GM18873 (cell line): Measurements from ENCODE around the gene HDAC5.
"Not testable (repeated sequence)": the region's sequence is repeated elsewhere in the genome, so short reads cannot be mapped to it uniquely, and the experiment has no call there.

Source experiments
- ATAC-seq: cut with Tn5 transposase; IDR thresholded peaks from one replicate; pipeline ENCODE4 v1.9.1; 2021; ENCODE audit warnings: mild to moderate bottlenecking, moderate library complexity, moderate number of reproducible peaks; ENCODE audit not compliant: unreplicated experiment, low FRiP score

Gene HDAC5

DNA sequence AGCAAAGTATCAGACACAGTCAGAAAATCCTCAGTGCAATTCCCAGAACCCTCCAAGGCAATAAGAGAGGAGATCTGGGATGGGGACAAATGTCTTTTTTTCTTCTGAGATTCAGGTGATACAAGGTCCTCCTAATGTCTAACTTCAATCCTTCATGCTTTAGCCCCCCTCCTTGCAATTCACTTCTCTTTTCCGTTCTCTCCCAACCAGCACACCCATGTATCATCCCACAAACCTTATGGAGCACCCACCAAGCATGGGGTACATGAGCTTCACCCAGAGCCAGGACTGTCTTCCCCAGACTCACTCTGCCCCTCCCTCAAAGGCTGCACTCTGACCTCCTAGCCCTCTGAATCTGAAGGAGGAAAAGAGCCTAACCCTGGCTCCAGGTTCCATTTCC is 10.1 kb downstream of the HDAC5 start:
- no peak for ATAC-seq

- ATAC-seq: no peak
These were observed 10.9 kb downstream of the HDAC5 start for GRCh38 chr17:44112284-44113280.

DNA sequence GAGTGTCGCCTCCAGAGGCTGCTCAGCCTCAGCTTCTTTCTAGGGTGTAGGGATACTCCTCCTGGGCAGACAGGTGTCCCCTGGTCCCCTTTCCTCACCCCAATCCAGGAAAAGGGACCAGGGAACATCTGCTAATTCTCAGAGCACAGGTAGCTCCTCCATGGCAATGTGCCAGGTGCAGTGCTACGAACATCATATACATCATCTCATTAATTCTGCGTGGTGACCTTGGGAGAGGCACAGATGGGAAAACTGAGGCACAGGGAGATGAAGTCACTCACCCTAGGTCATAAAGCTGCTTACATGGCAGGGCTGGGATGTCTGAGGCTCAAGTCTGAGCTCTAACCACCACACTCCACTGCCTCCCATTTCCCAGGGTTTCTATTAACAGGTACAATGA is 11.7 kb downstream of the HDAC5 start:
- no peak for ATAC-seq

DNA sequence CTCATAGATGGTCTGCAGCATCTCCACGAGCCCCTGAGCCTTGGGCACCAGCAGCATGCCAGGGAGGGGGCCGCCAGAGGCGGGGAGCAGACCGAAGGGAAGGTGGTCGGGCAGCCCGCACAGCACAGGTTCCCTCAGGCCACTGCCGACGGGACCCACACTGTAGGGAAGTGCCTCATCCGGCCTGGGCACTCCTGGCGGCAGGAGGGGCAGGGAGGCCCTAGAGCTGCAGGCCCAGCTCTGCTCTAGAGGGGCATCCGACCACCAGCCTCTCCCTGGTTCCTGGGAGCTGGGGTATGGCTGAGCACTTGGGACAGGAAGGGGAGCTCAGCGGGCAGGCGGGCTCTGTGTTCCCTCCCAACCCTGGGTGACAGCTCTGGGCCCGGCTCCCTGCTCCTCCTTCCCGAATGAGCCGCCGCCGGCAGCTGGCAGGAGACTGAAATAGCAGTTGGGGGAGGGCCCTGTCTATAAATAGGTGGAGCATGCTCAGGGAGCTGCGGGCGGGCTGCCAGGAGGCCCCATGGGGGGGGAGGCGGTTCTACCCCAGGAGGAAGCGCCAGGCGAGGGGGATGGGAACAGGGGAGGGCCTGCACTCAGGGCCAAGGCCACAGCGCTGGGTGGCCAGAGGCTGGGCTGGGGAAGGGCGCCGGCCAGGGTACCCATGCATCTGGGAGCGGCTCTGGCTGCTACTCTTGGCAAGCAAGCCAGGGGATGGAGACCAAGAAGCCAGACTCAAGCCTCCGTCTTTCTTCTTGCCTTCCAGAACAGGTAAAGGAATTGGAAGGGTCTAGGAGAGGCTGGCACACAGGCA is 12.4 kb downstream of the HDAC5 start:
- ATAC-seq: no peak

DNA sequence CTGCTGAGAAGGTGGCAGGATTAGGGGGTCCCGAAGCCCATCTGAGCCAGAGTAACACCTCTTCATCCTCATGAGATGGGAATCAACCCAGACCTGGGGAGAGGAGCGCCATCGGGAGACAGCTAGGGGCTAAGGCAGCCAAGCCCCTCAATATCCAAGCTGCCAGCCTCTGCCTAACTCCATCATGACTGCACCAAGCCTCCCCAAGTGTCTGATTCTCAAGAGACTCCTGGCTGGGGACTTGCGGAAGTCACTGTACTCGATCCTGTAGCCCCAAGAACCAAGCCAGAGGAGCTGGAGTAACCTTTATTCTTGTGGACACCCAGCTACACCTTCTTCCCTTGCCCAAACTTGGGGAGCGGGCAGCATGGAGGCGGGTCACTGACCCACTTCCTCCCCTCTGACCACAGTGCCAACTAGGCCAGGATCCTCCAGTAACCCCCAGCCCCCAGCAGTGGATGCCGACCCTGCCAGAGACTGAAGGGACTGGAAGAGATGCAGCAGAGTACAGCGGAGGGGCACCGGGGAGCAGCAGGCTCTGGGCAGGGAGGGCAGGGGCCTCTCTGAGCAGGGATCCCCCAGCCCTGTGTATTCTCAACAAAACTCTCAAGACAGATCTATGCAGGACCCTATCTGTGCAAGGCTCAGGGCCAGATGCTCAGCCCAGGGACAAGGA is 13.3 kb downstream of the HDAC5 start:
- ATAC-seq: no peak

GRCh38 chr17:44109312-44109630 is 14.2 kb downstream of the HDAC5 start:
- no peak for ATAC-seq

DNA sequence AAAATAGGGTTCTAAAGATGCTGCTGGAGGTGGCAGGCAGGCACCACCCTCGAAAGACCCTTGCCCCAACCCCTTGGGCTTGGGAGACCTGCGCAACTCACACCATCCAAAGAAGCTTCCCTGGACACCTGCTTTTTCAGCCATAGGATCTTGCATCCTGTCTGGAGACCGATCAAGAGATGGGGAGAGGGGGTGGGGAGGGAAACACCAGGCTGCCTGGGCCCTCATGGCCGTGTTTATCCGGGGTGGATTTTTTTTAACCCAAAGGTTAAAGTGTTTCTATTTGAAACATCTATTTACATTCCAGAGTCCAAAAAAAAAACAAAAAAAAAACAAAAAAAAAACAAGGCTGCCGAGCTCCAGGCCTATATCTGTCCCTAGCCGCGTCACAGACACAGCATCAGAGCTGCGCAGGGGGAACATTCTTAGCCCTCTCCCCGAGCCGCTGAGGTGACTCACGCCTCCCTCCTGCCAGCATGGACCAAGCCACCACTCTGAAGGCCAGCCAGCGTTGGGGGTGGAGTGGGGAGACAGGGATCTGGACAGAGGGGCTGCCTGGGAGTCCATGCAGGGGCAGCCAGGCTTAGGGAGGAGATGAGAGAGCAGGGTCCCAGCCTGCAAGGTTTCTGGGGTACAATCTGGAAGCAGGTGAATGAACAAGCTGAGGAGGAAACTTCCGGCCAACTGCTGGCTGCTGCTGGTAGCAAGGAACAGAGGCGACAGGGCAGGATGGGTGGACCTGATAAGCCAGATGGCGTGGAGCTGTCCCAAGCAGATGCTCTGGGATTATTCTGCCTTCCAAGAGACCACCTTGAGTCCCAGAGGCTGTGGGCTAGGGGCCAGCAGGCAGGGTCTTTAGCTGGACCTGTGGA is 14.8 kb downstream of the HDAC5 start:
- ATAC-seq: no peak

GRCh38 chr17:44106801-44107200 is 16.6 kb downstream of the HDAC5 start:
- ATAC-seq: no peak

DNA sequence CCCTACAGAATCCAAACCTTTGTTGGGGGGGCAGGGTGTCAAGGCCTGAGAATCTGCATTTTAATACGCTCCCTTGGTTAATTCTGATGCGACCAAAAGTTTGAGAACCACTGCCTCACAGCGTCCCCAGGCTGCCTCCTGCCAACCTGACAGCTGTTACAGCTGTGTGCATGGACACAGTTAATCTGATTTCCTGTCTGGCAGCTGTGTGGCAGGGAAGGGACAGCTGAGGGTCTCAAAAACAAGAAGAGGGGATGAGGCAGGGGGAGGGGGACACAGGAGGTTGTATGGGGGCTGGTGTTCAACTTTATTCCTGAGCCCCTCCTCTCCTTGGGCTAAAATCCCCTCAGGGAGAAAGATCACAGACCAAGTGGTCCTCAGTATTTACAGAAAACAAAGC is 17.5 kb downstream of the HDAC5 start:
- ATAC-seq: no peak

GRCh38 chr17:44105483-44105882 is 18.0 kb downstream of the HDAC5 start:
- no peak for ATAC-seq

GRCh38 chr17:44102849-44103622 is 20.4 kb downstream of the HDAC5 start:
- no peak for ATAC-seq

GRCh38 chr17:44101858-44102257 is 21.6 kb downstream of the HDAC5 start:
- ATAC-seq: not testable (repeated sequence)

DNA sequence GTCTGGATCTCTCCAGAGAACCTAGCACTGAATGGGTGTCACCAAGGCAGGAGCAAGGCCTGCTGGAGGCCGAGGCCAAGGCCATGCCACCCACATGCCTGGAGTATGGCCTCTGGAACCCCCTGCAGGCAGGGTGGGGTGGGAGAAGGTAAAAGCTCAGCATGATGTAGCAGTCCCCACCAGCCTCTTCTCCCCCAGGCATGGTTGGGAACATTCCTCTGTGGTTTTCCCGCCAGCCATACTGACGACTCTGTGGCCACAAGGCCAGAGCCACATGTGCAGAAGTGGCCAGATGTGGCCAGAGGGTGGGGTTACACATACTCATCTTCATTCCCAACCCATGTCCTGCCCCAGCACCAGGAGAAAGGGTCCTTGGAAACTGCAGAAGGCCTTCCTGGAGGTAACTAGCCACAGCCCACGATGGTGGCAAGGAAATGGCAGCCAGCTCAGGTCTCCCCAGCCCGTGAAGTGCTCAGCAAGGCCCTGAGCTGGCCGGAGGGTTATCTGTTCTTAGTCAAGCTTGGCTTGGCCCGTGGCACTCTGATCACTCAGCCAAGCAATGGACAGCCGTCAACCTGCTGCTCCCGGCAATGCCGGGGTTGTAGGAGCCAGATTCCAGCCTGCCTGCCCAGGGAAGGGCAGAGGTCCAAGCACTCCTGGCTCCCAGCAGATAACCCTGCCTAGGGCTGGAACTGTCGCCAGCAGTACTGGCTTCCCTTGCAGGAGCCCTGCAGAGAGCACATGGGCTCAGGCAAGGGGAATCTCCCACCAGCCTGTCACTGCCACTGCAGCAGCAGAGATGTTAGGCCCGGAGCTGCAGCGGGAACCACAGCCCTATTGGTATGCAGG is 26.1 kb downstream of the HDAC5 start:
- ATAC-seq: no peak

DNA sequence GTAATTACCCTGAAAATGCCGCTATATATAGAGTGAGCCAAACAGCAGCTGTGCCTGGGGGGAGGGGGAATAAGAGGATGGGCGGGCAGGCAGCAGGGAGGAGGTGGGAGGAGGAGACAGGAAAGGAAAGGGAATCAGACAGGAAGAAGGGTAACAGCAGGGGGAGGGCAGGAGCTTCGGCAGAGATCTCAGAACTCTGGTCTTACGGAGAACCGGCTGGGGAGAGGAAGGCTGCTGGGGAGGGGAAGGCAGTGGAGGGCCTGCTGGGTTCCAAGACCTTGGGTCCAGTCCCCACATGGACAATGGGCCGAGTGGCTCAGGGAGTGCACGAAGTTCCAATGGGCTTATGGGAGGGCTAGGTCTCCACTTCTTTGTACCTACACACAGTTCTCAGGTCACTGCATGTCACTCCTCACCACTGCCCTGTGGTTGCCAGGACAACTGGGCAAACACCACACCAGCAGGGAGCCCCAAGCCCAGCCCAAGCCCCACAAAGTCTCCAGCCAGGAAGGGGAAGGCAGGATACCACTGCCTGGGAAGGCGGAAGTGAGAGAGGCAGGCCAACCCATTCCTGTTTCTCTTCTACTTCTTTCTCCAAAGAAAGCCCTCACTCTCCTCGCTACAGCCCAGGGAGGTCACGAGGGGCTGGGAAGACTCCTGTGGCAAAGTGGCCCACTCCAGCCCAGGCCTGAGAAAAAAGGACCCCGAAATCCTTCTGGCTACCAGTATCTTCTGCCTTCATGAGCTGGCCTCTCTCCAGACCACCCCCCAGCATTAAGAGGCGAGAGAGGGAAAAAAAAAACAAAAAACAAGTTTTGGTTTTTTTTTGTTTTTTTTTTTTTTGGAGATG is 27.6 kb downstream of the HDAC5 start:
- no peak for ATAC-seq

DNA sequence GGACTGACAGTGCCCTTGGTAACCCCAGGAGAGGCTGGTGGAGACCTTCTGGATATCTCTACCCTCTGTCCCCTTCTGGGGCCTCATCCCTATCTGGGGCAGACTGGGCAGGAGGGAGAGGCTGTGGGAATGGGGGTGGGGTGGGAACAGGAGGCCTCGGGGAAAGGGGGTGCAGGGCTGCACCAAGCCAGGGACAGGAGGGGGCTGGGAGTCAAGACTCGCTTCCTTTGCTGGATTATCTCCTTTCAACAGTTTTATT is 28.1 kb downstream of the HDAC5 start:
- no peak for ATAC-seq

- ATAC-seq: no peak
These were observed 28.6 kb downstream of the HDAC5 start for GRCh38 chr17:44094701-44095387.

DNA sequence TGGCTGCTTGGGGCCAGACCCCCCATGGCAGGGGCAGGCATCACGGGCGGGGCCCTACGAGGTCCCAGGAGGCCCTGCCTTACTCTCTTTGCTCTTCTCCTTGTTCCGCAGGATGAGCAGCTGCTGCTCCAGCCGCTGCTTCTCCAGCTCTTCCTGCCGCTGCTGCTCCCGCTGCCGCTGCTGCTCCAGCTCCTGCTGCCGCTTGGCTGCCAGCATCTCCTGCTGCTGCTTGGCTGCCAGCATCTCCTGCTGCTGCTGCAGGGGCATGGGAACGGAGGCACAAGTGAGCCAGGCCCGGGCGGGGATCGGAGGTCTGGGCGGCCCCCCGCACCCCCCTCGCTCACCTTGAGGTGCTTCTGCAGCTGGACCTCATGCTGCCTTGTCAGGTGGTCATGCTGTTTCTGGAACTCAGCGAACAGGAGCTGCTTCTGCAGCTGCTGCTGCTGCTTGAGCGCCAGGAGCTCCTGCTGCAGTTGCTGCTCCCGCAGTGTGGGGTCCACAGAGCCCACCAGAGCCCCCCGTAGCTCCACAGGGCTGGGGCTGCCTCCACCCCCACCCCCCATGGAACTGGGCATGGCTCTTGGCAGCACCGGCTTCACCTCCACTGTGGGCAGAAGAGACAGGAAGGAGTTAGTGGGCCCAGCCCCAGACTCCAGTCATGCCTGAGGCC is 30.1 kb downstream of the HDAC5 start:
- no peak for ATAC-seq
